Stimulated activated naive CD8-positive, alpha-beta T cell treated with anti-CD3 and anti-CD28 coated beads, Interleukin-15, amount 100 ng/mL, for 72 hours (primary cell): ENCODE results near the gene DNAJC13.

Source experiments
- ATAC-seq: fragments of 150-1000 bp; cut with Tn5 transposase; 2 replicates; pipeline ENCODE4 v1.10.0; 2021; ENCODE audit warnings: mild to moderate bottlenecking, moderate library complexity
- DNase-seq, 2 donors: peaks; one replicate each; pipeline ENCODE4 v3.0.0; 2021 to 2022
- H3K27ac Mint-ChIP-seq, 2 donors: one replicate each; pipeline ENCODE4 v1.8.0; 2022; ENCODE audit warnings: mild to moderate bottlenecking in 2 of 2, mixed read lengths in 2 of 2, moderate library complexity in 2 of 2
- H3K27me3 Mint-ChIP-seq: one replicate; pipeline ENCODE4 v1.8.0; 2022; ENCODE audit warnings: mixed read lengths
- H3K4me1 Mint-ChIP-seq: one replicate; pipeline ENCODE4 v1.8.0; 2022; ENCODE audit warnings: mild to moderate bottlenecking, mixed read lengths
- H3K4me3 Mint-ChIP-seq, 2 donors: one replicate each; pipeline ENCODE4 v1.8.0; 2022; ENCODE audit warnings: mild to moderate bottlenecking in 2 of 2, mixed read lengths in 2 of 2, moderate library complexity in 1 of 2
- H3K9me3 Mint-ChIP-seq, 2 donors: one replicate each; pipeline ENCODE4 v1.8.0; 2022; ENCODE audit warnings: mixed read lengths in 2 of 2

Gene DNAJC13

GRCh38 chr3:132488151-132488550, 70.8 kb downstream of the DNAJC13 start:
- H3K4me3 Mint-ChIP-seq: no peak overlapping the region
- H3K9me3 Mint-ChIP-seq: no peaks in the 10 kb centered on the region
- no peak for ATAC-seq
- H3K27ac Mint-ChIP-seq: no peak overlapping the region
- no peaks in the 10 kb centered on the region for H3K27me3 Mint-ChIP-seq
- no peaks in the 10 kb centered on the region for H3K4me1 Mint-ChIP-seq
- no peak for DNase-seq

- Mint-ChIP-seq H3K27me3 (no peaks in the 10 kb centered on the region), H3K4me1 (no peaks in the 10 kb centered on the region), H3K4me3 (no peak overlapping the region), H3K27ac (no peak overlapping the region), H3K9me3 (no peaks in the 10 kb centered on the region)
- ATAC-seq (no peak), DNase-seq (no peak)
Measured at GRCh38 chr3:132499071-132499470, 81.8 kb downstream of the DNAJC13 start.

- Mint-ChIP-seq H3K4me3 (no peak overlapping the region), H3K27ac (no peak overlapping the region), H3K4me1 (no peaks in the 10 kb centered on the region), H3K9me3 (no peaks in the 10 kb centered on the region), H3K27me3 (no peaks in the 10 kb centered on the region)
- ATAC-seq (no peak), DNase-seq (no peak)
Measured at GRCh38 chr3:132503559-132503958, 86.3 kb downstream of the DNAJC13 start.

- no peak for ATAC-seq
- Mint-ChIP-seq H3K27ac (no peak overlapping the region), H3K27me3 (no peaks in the 10 kb centered on the region), H3K9me3 (no peaks in the 10 kb centered on the region), H3K4me1 (no peaks in the 10 kb centered on the region), H3K4me3 (no peak overlapping the region)
- no peak for DNase-seq
Measured at GRCh38 chr3:132504375-132504933, 87.2 kb downstream of the DNAJC13 start.

- ATAC-seq (no peak), DNase-seq (no peak)
- H3K27ac Mint-ChIP-seq: no peak overlapping the region
- no peak overlapping the region for H3K4me3 Mint-ChIP-seq
- H3K4me1 Mint-ChIP-seq: no peaks in the 10 kb centered on the region
- no peaks in the 10 kb centered on the region for H3K27me3 Mint-ChIP-seq
- H3K9me3 Mint-ChIP-seq: no peaks in the 10 kb centered on the region
Measured at GRCh38 chr3:132507657-132508056, 90.4 kb downstream of the DNAJC13 start.

GRCh38 chr3:132509096-132509495, 91.8 kb downstream of the DNAJC13 start:
- Mint-ChIP-seq H3K9me3 (no peaks in the 10 kb centered on the region), H3K4me1 (no peaks in the 10 kb centered on the region), H3K27me3 (no peaks in the 10 kb centered on the region), H3K4me3 (no peak overlapping the region), H3K27ac (no peak overlapping the region)
- DNase-seq (no peak), ATAC-seq (no peak)

GRCh38 chr3:132509506-132509905, 92.2 kb downstream of the DNAJC13 start:
- ATAC-seq: no peak
- no peaks in the 10 kb centered on the region for H3K4me1 Mint-ChIP-seq
- H3K27me3 Mint-ChIP-seq: no peaks in the 10 kb centered on the region
- no peak overlapping the region for H3K4me3 Mint-ChIP-seq
- H3K27ac Mint-ChIP-seq: no peak overlapping the region
- DNase-seq: no peak
- no peaks in the 10 kb centered on the region for H3K9me3 Mint-ChIP-seq

- no peak overlapping the region for H3K4me3 Mint-ChIP-seq
- H3K4me1 Mint-ChIP-seq: no peaks in the 10 kb centered on the region
- H3K27ac Mint-ChIP-seq: no peak overlapping the region
- H3K27me3 Mint-ChIP-seq: no peaks in the 10 kb centered on the region
- ATAC-seq: no peak
- no peak for DNase-seq
- H3K9me3 Mint-ChIP-seq: no peaks in the 10 kb centered on the region
Measured at GRCh38 chr3:132513057-132513456, 95.8 kb downstream of the DNAJC13 start.

GRCh38 chr3:132517311-132517710, 100.0 kb downstream of the DNAJC13 start:
- peak; percentile 77 for ATAC-seq
- Mint-ChIP-seq H3K4me1 (peaks cover 15% of the 10 kb centered on the region), H3K27ac (no peak overlapping the region), H3K27me3 (no peaks in the 10 kb centered on the region), H3K4me3 (no peak overlapping the region), H3K9me3 (no peaks in the 10 kb centered on the region)
- no peak for DNase-seq

- ATAC-seq (no peak), DNase-seq (no peak)
- Mint-ChIP-seq H3K4me3 (no peak overlapping the region), H3K27me3 (no peaks in the 10 kb centered on the region), H3K9me3 (no peaks in the 10 kb centered on the region), H3K27ac (peak overlapping the region in 1 of 2 donors; percentile 71), H3K4me1 (peaks cover 18% of the 10 kb centered on the region)
Measured at GRCh38 chr3:132519914-132520313, 102.6 kb downstream of the DNAJC13 start.

- H3K4me3 Mint-ChIP-seq: no peak overlapping the region
- H3K27ac Mint-ChIP-seq: no peak overlapping the region
- H3K4me1 Mint-ChIP-seq: peaks cover 18% of the 10 kb centered on the region
- H3K27me3 Mint-ChIP-seq: no peaks in the 10 kb centered on the region
- ATAC-seq (no peak), DNase-seq (no peak)
- H3K9me3 Mint-ChIP-seq: no peaks in the 10 kb centered on the region
Measured at GRCh38 chr3:132521901-132522300, 104.6 kb downstream of the DNAJC13 start.

GRCh38 chr3:132522353-132522752, 105.1 kb downstream of the DNAJC13 start:
- Mint-ChIP-seq H3K27ac (no peak overlapping the region), H3K4me3 (no peak overlapping the region)
- no peak for DNase-seq

GRCh38 chr3:132530624-132531023, 113.3 kb downstream of the DNAJC13 start:
- no peaks in the 10 kb centered on the region for H3K4me1 Mint-ChIP-seq
- H3K27me3 Mint-ChIP-seq: no peaks in the 10 kb centered on the region
- ATAC-seq: no peak
- no peak overlapping the region for H3K27ac Mint-ChIP-seq
- no peak overlapping the region for H3K4me3 Mint-ChIP-seq
- no peaks in the 10 kb centered on the region for H3K9me3 Mint-ChIP-seq
- DNase-seq: no peak

More at GRCh38 chr3:132522353-132522752, 105.1 kb downstream of the DNAJC13 start:
- H3K27me3 Mint-ChIP-seq: no peaks in the 10 kb centered on the region
- ATAC-seq: peak; percentile 88
- peaks cover 18% of the 10 kb centered on the region for H3K4me1 Mint-ChIP-seq
- H3K9me3 Mint-ChIP-seq: no peaks in the 10 kb centered on the region

GRCh38 chr3:132535575-132536441, 118.5 kb downstream of the DNAJC13 start:
- H3K4me1 Mint-ChIP-seq: peaks cover 21% of the 10 kb centered on the region
- peak; percentile 77 for ATAC-seq
- no peak overlapping the region for H3K4me3 Mint-ChIP-seq
- H3K9me3 Mint-ChIP-seq: no peaks in the 10 kb centered on the region
- H3K27me3 Mint-ChIP-seq: no peaks in the 10 kb centered on the region
- peak; percentile 47 to 57 for DNase-seq
- no peak overlapping the region for H3K27ac Mint-ChIP-seq

GRCh38 chr3:132536442-132537153, 119.3 kb downstream of the DNAJC13 start:
- no peak overlapping the region for H3K4me3 Mint-ChIP-seq
- ATAC-seq (peak; percentile 87), DNase-seq (no peak)
- H3K9me3 Mint-ChIP-seq: no peaks in the 10 kb centered on the region
- no peak overlapping the region for H3K27ac Mint-ChIP-seq
- H3K4me1 Mint-ChIP-seq: peaks cover 26% of the 10 kb centered on the region
- no peaks in the 10 kb centered on the region for H3K27me3 Mint-ChIP-seq

GRCh38 chr3:132537297-132537696, 120.0 kb downstream of the DNAJC13 start:
- no peaks in the 10 kb centered on the region for H3K27me3 Mint-ChIP-seq
- ATAC-seq (no peak), DNase-seq (no peak)
- H3K4me1 Mint-ChIP-seq: peaks cover 33% of the 10 kb centered on the region
- H3K4me3 Mint-ChIP-seq: no peak overlapping the region
- H3K27ac Mint-ChIP-seq: no peak overlapping the region
- no peaks in the 10 kb centered on the region for H3K9me3 Mint-ChIP-seq
